Vagina (tissue), 2 donors: ENCODE data around the gene MCAM.

ENCODE experiments used
- POLR2A ChIP-seq, 2 donors: fragments of 450-650 bp; IDR thresholded peaks; one replicate each; pipeline ENCODE4 v1.6.1; 2017; ENCODE audit warnings: antibody characterized with exemption in 2 of 2, mild to moderate bottlenecking in 2 of 2, moderate library complexity in 2 of 2
- POLR2AphosphoS5 ChIP-seq, 2 donors: sonication (generic); formaldehyde crosslinking; IDR thresholded peaks; one replicate each; pipeline ENCODE4 v1.9.0; 2017; ENCODE audit warnings: antibody characterized with exemption in 2 of 2, mild to moderate bottlenecking in 2 of 2, low read depth in 1 of 2; ENCODE audit not compliant: insufficient read depth in 1 of 2
- TF ChIP-seq, protein P1 (sequence below), 3 experiments: fragments of 450-650 bp in 2 of 3; fragments of 200-600 bp in 1 of 3; sonication (generic) in 1 of 3; IDR thresholded peaks; one replicate each; pipeline ENCODE4 v1.5.1; 2017 to 2019; ENCODE audit warnings: antibody characterized with exemption in 3 of 3, mild to moderate bottlenecking in 2 of 3, moderate library complexity in 2 of 3

DNA sequence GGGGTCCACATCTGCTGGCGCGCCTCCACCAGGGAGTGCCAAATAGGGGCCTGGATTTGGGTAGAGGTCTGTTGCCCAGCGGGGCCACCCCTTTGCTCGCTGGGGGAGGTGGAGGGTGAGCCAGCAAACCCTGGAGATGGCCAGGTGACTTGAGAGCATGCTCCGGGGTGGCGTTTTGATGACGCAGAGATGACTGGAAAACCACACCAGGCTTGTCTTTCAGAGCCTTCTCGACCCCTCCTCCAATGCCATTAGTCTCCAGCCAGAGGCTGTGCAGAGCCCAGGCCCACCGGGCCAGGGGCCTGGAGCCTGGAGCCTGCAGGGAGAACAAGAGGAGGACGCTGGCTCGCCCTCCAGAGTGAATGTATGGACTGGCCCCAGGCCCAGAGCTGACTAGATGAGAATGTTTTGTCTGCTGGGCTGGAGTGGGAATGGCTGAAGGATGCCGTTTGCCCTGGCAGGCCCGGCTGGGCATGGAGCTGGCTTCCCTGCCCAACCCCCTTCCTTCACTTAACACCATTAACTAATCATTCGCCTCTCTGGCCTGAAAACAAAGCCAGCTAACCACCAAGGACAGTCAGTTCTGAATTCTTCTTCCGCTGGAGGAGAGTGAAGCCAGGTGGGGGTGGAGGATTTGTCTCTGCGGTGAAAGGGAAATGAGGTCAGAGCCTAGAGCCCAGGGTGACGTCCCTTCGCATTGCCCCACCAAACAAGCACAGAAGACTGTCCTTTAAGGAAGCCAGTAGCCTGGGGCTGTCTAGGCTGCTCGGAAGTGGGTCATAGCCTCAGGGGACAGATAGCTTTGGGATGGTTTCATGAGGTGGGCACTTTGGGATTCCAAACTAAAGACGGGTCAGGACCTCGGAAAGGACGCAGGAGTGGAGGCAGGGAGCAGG lies 1.6 kb upstream of the MCAM start:
- TF ChIP-seq, protein P1, sequence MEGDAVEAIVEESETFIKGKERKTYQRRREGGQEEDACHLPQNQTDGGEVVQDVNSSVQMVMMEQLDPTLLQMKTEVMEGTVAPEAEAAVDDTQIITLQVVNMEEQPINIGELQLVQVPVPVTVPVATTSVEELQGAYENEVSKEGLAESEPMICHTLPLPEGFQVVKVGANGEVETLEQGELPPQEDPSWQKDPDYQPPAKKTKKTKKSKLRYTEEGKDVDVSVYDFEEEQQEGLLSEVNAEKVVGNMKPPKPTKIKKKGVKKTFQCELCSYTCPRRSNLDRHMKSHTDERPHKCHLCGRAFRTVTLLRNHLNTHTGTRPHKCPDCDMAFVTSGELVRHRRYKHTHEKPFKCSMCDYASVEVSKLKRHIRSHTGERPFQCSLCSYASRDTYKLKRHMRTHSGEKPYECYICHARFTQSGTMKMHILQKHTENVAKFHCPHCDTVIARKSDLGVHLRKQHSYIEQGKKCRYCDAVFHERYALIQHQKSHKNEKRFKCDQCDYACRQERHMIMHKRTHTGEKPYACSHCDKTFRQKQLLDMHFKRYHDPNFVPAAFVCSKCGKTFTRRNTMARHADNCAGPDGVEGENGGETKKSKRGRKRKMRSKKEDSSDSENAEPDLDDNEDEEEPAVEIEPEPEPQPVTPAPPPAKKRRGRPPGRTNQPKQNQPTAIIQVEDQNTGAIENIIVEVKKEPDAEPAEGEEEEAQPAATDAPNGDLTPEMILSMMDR (IDR thresholded peaks at IDR 0.05) = no peak
- no peak for TF ChIP-seq POLR2A (IDR thresholded peaks at IDR 0.05)
- TF ChIP-seq POLR2AphosphoS5 (IDR thresholded peaks at IDR 0.05; ENCODE audit: insufficient read depth in 1 of 2, low read depth in 1 of 2) = peak; percentile 41 to 42
